GM12892 (cell line): Measurements from ENCODE around the gene CEP72.

Experiments used
- POLR2A ChIP-seq: IDR thresholded peaks from 2 replicates; pipeline ENCODE4 v1.6.1; 2011; ENCODE audit warnings: low read depth, low read length, control low read depth
- POLR2AphosphoS5 ChIP-seq: IDR thresholded peaks from 2 replicates; pipeline ENCODE4 v1.6.1; 2011; ENCODE audit warnings: low read depth, low read length, control low read depth
- TAF1 ChIP-seq: IDR thresholded peaks from 2 replicates; pipeline ENCODE4 v1.6.1; 2011; ENCODE audit warnings: low read depth, mild to moderate bottlenecking, control low read depth, low read length, borderline replicate concordance

DNA sequence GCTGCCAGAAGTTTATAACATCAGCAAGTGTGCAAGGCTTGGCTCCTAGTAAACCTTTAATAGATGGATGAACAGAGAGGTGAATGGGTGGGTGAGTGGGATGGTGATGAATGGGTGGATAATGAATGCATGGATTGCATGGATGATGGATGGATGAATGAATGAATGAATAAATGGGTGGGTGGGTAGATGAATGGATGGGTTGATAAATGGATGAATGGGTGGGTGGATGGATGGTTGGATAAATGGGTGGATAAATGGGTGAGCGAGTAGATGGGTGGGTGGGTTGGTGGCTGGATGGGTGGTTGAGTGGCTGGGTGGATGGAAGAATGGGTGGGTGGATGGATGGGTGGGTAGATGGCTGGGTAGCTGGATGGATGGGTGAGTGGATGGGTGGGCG, 28.5 kb upstream of the CEP72 start:
- TF ChIP-seq POLR2A = no peak
- no peak for TF ChIP-seq TAF1
- no peak for TF ChIP-seq POLR2AphosphoS5
